T-cell (primary cell): ENCODE data around the gene SPP1. TPM values are rescaled to one million over a fixed set of nuclear protein-coding genes. Genes with fewer than 3 reads are reported as not detected.

Experiments used
- ATAC-seq, 4 experiments: fragments of 200-7000 bp in 3 of 4; fragments of 150-1000 bp in 1 of 4; cut with Tn5 transposase; replicated peaks in 1 of 4; 1 replicate in 3 of 4; 2 replicates in 1 of 4; pipeline ENCODE4 v1.10.0; 2021; ENCODE audit warnings: moderate library complexity in 3 of 4, mild to moderate bottlenecking in 2 of 4, moderate number of reproducible peaks in 1 of 4
- CTCF ChIA-PET, 2 donors: fragments of 300-600 bp; sonication (Branson Sonifier 250); formaldehyde crosslinking; loops; one replicate each; lab custom pipeline; 2022; ENCODE audit warnings: antibody characterized with exemption in 2 of 2; lab: Charles Lee
- POLR2A ChIA-PET, 2 donors: fragments of 300-600 bp; sonication (Branson Sonifier 250); formaldehyde crosslinking; loops; one replicate each; lab custom pipeline; 2022; ENCODE audit warnings: antibody characterized with exemption in 2 of 2; lab: Charles Lee
- DNase-seq, 35 experiments: peaks; one replicate each; pipeline versions ENCODE4 v3.0.0 to v3.0.0-alpha.2; 2013 to 2023
- H3K27ac ChIP-seq: one replicate; pipeline ENCODE4 v1.5.1; 2013; ENCODE audit warnings: low read length
- H3K27me3 ChIP-seq, 2 experiments: replicated peaks in 1 of 2; 1 replicate in 1 of 2; 2 replicates in 1 of 2; pipeline versions ENCODE4 v1.6.1 to v1.7.0; 2013; ENCODE audit warnings: low read length in 1 of 2, mixed read lengths in 1 of 2; ENCODE audit not compliant: control insufficient read depth in 2 of 2, insufficient read depth in 2 of 2; ENCODE audit errors: extremely low read depth in 1 of 2
- H3K36me3 ChIP-seq, 2 donors: 1 replicate in 1 of 2; 2 replicates in 1 of 2; pipeline versions ENCODE4 v1.6.1 to v1.7.0; 2013; ENCODE audit warnings: low read length in 1 of 2; ENCODE audit not compliant: control insufficient read depth in 2 of 2, insufficient read depth in 1 of 2; ENCODE audit errors: extremely low read depth in 1 of 2
- H3K4me1 ChIP-seq, 2 experiments: 1 replicate in 1 of 2; 2 replicates in 1 of 2; pipeline versions ENCODE4 v1.6.1 to v1.7.0; 2013; ENCODE audit warnings: low read length in 2 of 2, mixed read lengths in 1 of 2; ENCODE audit not compliant: insufficient read depth in 2 of 2, control insufficient read depth in 1 of 2; ENCODE audit errors: extremely low read depth in 1 of 2
- H3K4me3 ChIP-seq, 2 donors: 1 replicate in 1 of 2; 2 replicates in 1 of 2; pipeline versions ENCODE4 v1.5.1 to v1.7.0; 2013; ENCODE audit warnings: mild to moderate bottlenecking in 2 of 2, low read length in 1 of 2, moderate library complexity in 1 of 2; ENCODE audit not compliant: control insufficient read depth in 1 of 2; ENCODE audit errors: extremely low read depth in 1 of 2
- H3K9me3 ChIP-seq: 2 replicates; pipeline ENCODE4 v1.7.0; 2013
- H3K27ac Mint-ChIP-seq, 2 donors: one replicate each; pipeline ENCODE4 v1.8.0; 2020 to 2021; ENCODE audit warnings: mild to moderate bottlenecking in 2 of 2, mixed read lengths in 2 of 2
- H3K27me3 Mint-ChIP-seq, 2 donors: one replicate each; pipeline ENCODE4 v1.8.0; 2021 to 2022; ENCODE audit warnings: mixed read lengths in 2 of 2
- H3K36me3 Mint-ChIP-seq: one replicate; pipeline ENCODE4 v1.8.0; 2021; ENCODE audit warnings: mixed read lengths
- H3K4me1 Mint-ChIP-seq, 3 donors: one replicate each; pipeline ENCODE4 v1.8.0; 2020 to 2022; ENCODE audit warnings: mixed read lengths in 3 of 3, mild to moderate bottlenecking in 1 of 3
- H3K4me3 Mint-ChIP-seq, 3 donors: one replicate each; pipeline ENCODE4 v1.8.0; 2020 to 2022; ENCODE audit warnings: mild to moderate bottlenecking in 3 of 3, mixed read lengths in 3 of 3, moderate library complexity in 3 of 3
- H3K9me3 Mint-ChIP-seq, 3 donors: one replicate each; pipeline ENCODE4 v1.8.0; 2020 to 2022; ENCODE audit warnings: mixed read lengths in 3 of 3
- whole genome bisulfite sequencing: methylation state at CpG from one replicate; pipeline ENCODE4 v1.1.5; 2013; ENCODE audit warnings: missing lambda C conversion rate; ENCODE audit not compliant: insufficient coverage; 5-methylcytosine and 5-hydroxymethylcytosine counted together
- total RNA-seq, 35 experiments: library from RNA in 6 of 35; stranded (reverse) in 6 of 35; fragments of 120-200 nt in 1 of 35; gene quantifications; one replicate each; pipeline versions ENCODE4 v1.2.1 to v1.2.4 and lab custom pipeline; 2013 to 2026

The SPP1 gene
- total RNA-seq, 5 donors from 2014 or later (not counting 1 experiment from before 2014, with no cell fraction given) = 0.69 to 1.1 (median 0.89) TPM; not detected in 2

DNA sequence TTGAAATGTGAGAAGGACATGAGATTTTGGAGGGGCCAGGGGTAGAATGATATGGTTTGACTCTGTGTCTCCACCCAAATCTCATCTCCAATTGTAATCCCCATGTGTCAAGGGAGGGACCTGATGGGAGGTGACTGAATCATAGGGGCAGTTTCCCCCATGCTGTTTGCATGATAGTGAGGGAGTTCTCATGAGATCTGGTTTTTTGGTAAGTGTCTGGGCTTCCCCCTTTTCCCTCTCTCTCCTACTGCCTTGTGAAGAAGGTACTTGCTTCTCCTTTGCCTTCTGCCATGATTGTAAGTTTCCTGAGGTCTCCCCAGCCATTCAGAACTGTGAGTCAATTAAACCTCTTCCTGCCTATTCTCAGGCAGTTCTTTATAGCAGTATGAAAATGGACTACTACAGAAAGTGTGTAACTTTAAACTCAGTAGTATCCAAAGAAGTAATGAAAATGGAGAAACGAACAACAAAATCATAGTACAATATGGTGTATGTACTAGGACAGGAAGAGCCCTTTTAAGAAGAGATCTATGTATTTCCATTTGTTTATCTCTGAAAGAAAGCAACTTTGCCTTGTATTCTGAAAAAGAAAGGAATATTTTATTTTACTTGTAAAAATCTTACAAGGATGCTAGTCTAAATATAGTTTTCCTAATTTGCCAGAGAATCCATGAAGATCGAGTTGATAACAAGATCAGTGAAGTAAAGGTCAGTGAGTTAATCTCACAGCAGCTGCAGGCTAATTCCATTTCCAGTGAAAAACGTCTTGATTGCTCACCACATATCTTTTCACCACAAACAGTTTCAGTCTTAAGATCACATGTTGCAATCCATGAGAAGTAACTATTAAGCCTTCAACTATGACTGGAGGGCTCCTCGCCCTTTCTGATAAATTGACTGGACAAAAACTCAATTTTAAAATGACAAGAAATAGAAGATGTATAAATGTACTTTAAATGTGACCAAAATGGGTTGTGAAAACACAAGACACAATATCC is 52.4 kb downstream of the SPP1 start:
- CTCF ChIA-PET = no interaction called here

DNA sequence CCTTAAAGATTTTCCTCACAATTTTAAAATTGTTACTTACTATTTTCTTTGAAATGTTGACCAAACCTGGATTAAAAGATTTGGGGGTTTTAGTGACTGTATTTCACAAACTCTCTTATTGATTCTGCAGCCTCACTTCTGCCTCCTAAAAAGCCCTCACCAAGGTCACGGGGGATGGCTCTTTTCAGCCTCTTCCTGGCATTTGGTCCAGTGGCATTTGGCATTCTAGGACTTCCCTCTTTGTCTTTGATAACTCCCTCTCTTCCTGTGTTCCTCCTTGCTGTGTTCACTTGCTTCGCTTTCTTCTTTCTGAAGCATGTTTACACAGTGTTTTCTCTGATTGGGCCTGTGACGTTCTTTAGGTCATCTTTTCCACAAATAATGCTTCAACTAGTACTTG is 53.4 kb downstream of the SPP1 start:
- ATAC-seq (no peak), DNase-seq (no peak)
- POLR2A ChIA-PET = interaction anchor here in 1 of 2 donors (0.5 kb wide), 1 partner anchor 185 kb away, joined by 13 read pairs; no protein-coding TSS in a partner anchor
- Mint-ChIP-seq H3K36me3 (peaks cover 16% of the 10 kb centered on the region), H3K4me3 (no peak overlapping the region), H3K27ac (no peak overlapping the region), H3K4me1 (no peaks in the 10 kb centered on the region), H3K27me3 (no peaks in the 10 kb centered on the region), H3K9me3 (peaks cover 0 to 10% (median 9%) of the 10 kb centered on the region in 3 donors)
- CTCF ChIA-PET = interaction anchor here in 1 of 2 donors (0.6 kb wide), 1 partner anchor 44 kb away, joined by 8 read pairs; no protein-coding TSS in a partner anchor
- Histone ChIP-seq H3K36me3 (no peaks in the 10 kb centered on the region), H3K4me1 (no peaks in the 10 kb centered on the region), H3K27ac (no peak overlapping the region), H3K4me3 (no peak overlapping the region), H3K9me3 (no peaks in the 10 kb centered on the region), H3K27me3 (no peaks in the 10 kb centered on the region)
- WGBS = 89% methylated on average over 3 of the region's 3 CpGs

More for the DNA sequence above, 52.4 kb downstream of the SPP1 start:
- H3K4me3 ChIP-seq = no peak overlapping the region
- DNase-seq = no peak
- no peaks in the 10 kb centered on the region for H3K36me3 ChIP-seq
- no peaks in the 10 kb centered on the region for H3K4me1 ChIP-seq
- Mint-ChIP-seq H3K9me3 (peaks cover 0 to 10% (median 9%) of the 10 kb centered on the region in 3 donors), H3K4me1 (no peaks in the 10 kb centered on the region), H3K4me3 (no peak overlapping the region), H3K36me3 (peaks cover 21% of the 10 kb centered on the region), H3K27me3 (no peaks in the 10 kb centered on the region), H3K27ac (no peak overlapping the region)
- H3K27ac ChIP-seq = no peak overlapping the region
- 17% methylated on average over 1 of the region's 4 CpGs for WGBS
- no peaks in the 10 kb centered on the region for H3K27me3 ChIP-seq
- no peaks in the 10 kb centered on the region for H3K9me3 ChIP-seq
- ATAC-seq = no peak
- POLR2A ChIA-PET = no interaction called here

DNA sequence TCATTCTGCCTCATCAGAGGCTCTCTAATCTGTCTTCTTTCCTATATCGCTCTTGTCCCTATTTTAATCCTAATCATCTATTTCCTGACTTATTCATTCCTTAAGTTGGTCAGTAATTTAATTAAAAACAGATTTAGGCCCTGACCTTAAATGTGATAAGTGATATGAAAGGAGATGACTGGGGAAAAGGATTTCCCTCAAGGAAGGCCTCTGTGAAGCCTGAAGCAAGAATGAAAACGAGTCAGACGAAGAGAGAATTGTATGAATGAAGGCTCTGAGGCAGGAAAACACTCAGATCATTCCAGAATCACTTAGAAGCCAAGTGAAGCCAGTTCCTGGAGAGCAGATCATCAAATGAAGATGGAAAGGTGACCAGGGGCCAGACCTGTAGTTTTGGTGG is 54.0 kb downstream of the SPP1 start:
- ATAC-seq (no peak), DNase-seq (no peak)
- no peaks in the 10 kb centered on the region for H3K36me3 ChIP-seq
- no peaks in the 10 kb centered on the region for H3K9me3 ChIP-seq
- H3K4me3 ChIP-seq = no peak overlapping the region
- Mint-ChIP-seq H3K4me1 (no peaks in the 10 kb centered on the region), H3K27ac (no peak overlapping the region), H3K9me3 (peaks cover 0 to 10% (median 9%) of the 10 kb centered on the region in 3 donors), H3K4me3 (no peak overlapping the region), H3K27me3 (no peaks in the 10 kb centered on the region), H3K36me3 (peaks cover 16% of the 10 kb centered on the region)
- H3K27me3 ChIP-seq = no peaks in the 10 kb centered on the region
- ChIA-PET CTCF (interaction anchor here in 1 of 2 donors (0.5 to 0.7 kb wide), 3 partner anchors 9 to 244 kb away, joined by 3 to 8 read pairs (median 4); no protein-coding TSS in a partner anchor), POLR2A (interaction anchor here in 1 of 2 donors (0.5 kb wide), 1 partner anchor 184 kb away, joined by 13 read pairs; no protein-coding TSS in a partner anchor)
- no peaks in the 10 kb centered on the region for H3K4me1 ChIP-seq
- H3K27ac ChIP-seq = no peak overlapping the region
- WGBS = no CpG with 5 or more reads among the region's 3 CpGs

DNA sequence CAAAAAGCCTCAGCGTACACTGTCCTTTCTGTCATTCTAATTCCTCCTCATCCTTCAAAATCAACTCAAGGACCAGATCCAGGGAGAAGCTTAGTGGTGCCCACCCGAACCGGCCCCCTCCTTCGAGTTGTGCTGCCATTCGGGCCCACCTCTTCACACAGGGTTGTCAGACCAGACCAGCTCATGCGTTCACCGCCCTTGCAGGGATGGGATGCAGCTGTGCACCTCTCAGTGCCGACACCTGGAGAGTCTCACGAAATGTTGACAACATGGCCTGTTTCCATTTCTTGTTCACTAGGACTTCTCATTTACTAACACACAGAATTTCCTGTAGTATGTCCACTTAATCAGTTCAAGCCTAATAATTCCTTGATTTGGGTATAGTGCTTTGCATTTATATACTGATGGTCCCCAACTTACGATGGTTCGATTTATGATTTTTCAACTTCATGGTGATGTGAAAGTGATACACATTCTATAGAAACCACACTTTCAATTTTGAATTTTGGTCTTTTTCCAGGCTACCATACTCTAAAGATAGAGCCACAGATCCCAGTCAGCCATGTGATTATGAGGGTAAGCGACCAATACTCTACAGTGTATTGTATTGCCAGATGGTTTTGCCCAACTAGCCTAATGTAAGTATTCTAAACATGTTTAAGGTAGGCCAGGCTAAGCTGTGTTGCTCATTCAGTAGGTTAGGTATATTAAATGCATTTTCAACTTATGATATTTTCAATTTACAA is 55.2 kb downstream of the SPP1 start:
- Mint-ChIP-seq H3K27ac (no peak overlapping the region), H3K36me3 (peaks cover 15% of the 10 kb centered on the region), H3K4me1 (no peaks in the 10 kb centered on the region), H3K27me3 (no peaks in the 10 kb centered on the region), H3K4me3 (no peak overlapping the region), H3K9me3 (peaks cover 0 to 8% (median 7%) of the 10 kb centered on the region in 3 donors)
- ChIA-PET CTCF (interaction anchor here (0.7 to 3.4 kb wide), 3 partner anchors 10 to 181 kb away, joined by 3 to 59 read pairs (median 14); no protein-coding TSS in a partner anchor), POLR2A (no interaction called here)
- H3K36me3 ChIP-seq = no peaks in the 10 kb centered on the region
- H3K27ac ChIP-seq = no peak overlapping the region
- WGBS = 98% methylated on average over 7 of the region's 12 CpGs
- no peak for ATAC-seq
- H3K4me3 ChIP-seq = no peak overlapping the region
- DNase-seq = no peak
- no peaks in the 10 kb centered on the region for H3K9me3 ChIP-seq
- no peaks in the 10 kb centered on the region for H3K27me3 ChIP-seq
- H3K4me1 ChIP-seq = no peaks in the 10 kb centered on the region

Other genes starting within 250 kb of the SPP1 start
- not detected for gene IBSP, start 176.2 kb upstream of the SPP1 start, total RNA-seq
- not detected for gene MEPE, start 142.7 kb upstream of the SPP1 start, total RNA-seq
- gene PKD2, start 31.9 kb downstream of the SPP1 start, total RNA-seq = 10 to 100 TPM in 1 of 5 donors, 1 to 10 TPM in 4; 6.8 to 17.4 (median 7.5) TPM
- gene ABCG2, start 182.9 kb downstream of the SPP1 start, total RNA-seq = 1 to 10 TPM in 1 of 5 donors, under 1 TPM in 3, not detected in 1; 0.35 to 1.1 (median 0.44) TPM